Calu3 (cell line): Measurements from ENCODE around the gene ROBO4. TPM values are rescaled to one million over a fixed set of nuclear protein-coding genes. Genes with fewer than 3 reads are reported as not detected.

Experiments
- BruUV-seq: library from RNA; stranded (reverse); fragments of 400-500 nt; replicated peaks from 2 replicates; lab custom pipeline; 2021; lab: Mats Ljungman, UMichigan
- CTCF ChIA-PET: fragments of 300-600 bp; sonication (Branson Sonifier 250); formaldehyde crosslinking; loops from one replicate; lab custom pipeline; 2022; ENCODE audit warnings: antibody characterized with exemption; lab: Charles Lee
- DNase-seq: peaks from one replicate; pipeline ENCODE4 v3.0.0; 2022
- H3K27ac Mint-ChIP-seq: one replicate; pipeline ENCODE4 v1.8.0; 2022; ENCODE audit warnings: mixed read lengths; ENCODE audit not compliant: unreplicated experiment
- H3K27me3 Mint-ChIP-seq: one replicate; pipeline ENCODE4 v1.8.0; 2022; ENCODE audit warnings: mixed read lengths; ENCODE audit not compliant: unreplicated experiment
- H3K36me3 Mint-ChIP-seq: one replicate; pipeline ENCODE4 v1.8.0; 2022; ENCODE audit warnings: mild to moderate bottlenecking, moderate library complexity, mixed read lengths; ENCODE audit not compliant: insufficient read depth, unreplicated experiment
- H3K4me1 Mint-ChIP-seq: one replicate; pipeline ENCODE4 v1.8.0; 2022; ENCODE audit warnings: mild to moderate bottlenecking, low read depth, mixed read lengths; ENCODE audit not compliant: unreplicated experiment
- H3K4me3 Mint-ChIP-seq: one replicate; pipeline ENCODE4 v1.8.0; 2022; ENCODE audit warnings: mild to moderate bottlenecking, low read depth, moderate library complexity, mixed read lengths; ENCODE audit not compliant: unreplicated experiment
- H3K9me3 Mint-ChIP-seq: one replicate; pipeline ENCODE4 v1.8.0; 2022; ENCODE audit warnings: low read depth, mixed read lengths; ENCODE audit not compliant: unreplicated experiment
- intact Hi-C: fragments of 100-400 bp; cut with micrococcal nuclease; formaldehyde crosslinking; loops from one replicate; pipeline ENCODE4 v1.10.0; 2022; ENCODE audit not compliant: unreplicated experiment
- total RNA-seq: library from RNA; stranded (reverse); gene quantifications from 2 replicates; pipeline ENCODE4 v1.2.3, GENCODE V29; 2022
- TF ChIP-seq, protein P1 (sequence below): fragments of 200-600 bp; IDR thresholded peaks from one replicate; pipeline ENCODE4 v1.8.0; 2022; ENCODE audit warnings: antibody characterized with exemption; ENCODE audit not compliant: unreplicated experiment

Gene ROBO4
- total RNA-seq, 1 experiment from 2014 or later: not detected

DNA sequence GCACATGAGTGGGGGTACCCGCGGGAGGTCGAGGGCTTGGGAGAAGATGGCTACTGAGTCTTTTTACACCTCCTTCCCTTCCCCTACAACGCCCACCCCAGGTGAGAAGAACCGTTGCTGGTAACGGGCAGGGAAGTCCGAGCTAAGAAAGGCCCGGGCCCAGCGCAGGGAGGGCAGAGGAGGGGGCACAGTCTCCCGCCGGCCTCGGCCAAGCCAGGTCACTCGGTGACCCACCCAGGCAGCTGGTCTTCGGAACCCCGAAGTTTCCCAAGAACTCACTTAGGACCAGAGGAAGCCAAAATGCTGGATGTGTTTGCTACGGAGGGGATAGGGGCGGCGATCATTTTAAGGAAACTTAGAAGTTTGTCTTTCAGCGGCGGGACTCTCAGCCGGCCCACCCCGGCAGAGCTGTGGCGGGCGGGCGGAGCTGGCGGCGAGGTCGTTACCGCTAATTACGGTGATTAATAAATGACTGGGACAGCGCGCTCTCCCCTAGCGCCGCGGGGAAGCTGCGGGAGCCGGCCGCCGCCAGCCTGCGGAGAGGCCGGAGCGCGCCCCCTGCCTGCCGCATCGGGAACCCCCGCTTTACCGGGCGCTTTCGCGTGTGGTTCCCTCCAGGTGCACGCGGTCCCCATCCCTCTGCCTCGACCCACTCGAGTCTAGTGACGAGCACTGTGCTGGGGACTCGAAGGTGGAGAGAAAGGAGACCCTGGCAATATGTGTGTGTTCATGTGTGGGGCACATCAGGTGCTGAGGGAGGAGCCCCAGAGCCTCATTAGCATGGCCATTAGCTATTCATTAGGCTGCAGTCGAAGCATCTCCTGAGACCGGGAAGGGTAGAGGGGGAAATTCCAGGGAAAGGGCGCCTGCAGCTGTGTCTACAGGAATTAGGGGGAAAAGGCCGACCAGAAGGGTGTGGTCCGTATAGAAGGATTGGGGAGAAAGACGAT lies 31.5 kb downstream of the ROBO4 start:
- no TSS peak for BruUV-seq
- Mint-ChIP-seq H3K9me3 (no peaks in the 10 kb centered on the region), H3K27ac (no peak overlapping the region), H3K27me3 (peaks cover 100% of the 10 kb centered on the region), H3K4me3 (no peak overlapping the region), H3K4me1 (peaks cover 31% of the 10 kb centered on the region), H3K36me3 (no peaks in the 10 kb centered on the region)
- intact Hi-C loops: loop anchor here (2.0 kb wide), 1 partner anchor 221 kb away; no protein-coding TSS in a partner anchor
- peak; percentile 32 for DNase-seq
- CTCF ChIA-PET: interaction anchor here (0.7 to 1.7 kb wide), 2 partner anchors 10 to 13 kb away, joined by 6 read pairs; no protein-coding TSS in a partner anchor
- TF ChIP-seq, protein P1, sequence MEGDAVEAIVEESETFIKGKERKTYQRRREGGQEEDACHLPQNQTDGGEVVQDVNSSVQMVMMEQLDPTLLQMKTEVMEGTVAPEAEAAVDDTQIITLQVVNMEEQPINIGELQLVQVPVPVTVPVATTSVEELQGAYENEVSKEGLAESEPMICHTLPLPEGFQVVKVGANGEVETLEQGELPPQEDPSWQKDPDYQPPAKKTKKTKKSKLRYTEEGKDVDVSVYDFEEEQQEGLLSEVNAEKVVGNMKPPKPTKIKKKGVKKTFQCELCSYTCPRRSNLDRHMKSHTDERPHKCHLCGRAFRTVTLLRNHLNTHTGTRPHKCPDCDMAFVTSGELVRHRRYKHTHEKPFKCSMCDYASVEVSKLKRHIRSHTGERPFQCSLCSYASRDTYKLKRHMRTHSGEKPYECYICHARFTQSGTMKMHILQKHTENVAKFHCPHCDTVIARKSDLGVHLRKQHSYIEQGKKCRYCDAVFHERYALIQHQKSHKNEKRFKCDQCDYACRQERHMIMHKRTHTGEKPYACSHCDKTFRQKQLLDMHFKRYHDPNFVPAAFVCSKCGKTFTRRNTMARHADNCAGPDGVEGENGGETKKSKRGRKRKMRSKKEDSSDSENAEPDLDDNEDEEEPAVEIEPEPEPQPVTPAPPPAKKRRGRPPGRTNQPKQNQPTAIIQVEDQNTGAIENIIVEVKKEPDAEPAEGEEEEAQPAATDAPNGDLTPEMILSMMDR: peak; percentile 41

DNA sequence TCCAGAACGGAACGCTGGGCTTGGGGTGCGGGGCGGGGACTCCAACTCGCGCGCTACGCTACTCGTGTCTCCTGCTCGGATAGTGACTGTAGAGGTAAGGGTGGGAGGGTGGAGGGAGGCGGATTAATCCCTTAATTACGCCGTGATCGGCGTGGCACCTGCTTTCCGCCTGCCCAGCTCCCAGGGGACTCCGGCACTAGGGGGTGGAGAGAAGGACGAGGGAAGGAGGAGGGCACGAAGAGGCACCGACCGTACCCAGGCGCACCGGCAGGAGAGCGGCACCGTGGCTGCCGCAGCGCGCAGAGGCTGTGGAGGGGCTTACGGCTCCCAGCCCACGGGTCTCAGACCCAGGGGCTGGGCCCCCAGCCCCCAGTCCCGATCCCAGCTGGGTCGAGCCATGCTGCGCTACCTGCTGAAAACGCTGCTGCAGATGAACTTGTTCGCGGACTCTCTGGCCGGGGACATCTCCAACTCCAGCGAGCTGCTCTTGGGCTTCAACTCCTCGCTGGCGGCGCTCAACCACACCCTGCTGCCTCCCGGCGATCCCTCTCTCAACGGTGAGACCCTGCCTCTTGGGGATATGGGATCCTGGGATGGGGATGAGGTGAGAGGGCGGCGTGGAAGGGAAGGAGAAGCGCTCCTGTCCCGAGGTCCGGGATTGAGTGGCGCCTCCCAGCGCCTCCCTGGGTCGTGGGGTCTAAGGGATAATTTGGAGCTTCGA lies 32.3 kb downstream of the ROBO4 start, which contains the start of gene ROBO3:
TSS of gene ROBO3 (plus strand) at position 252 of the 721 bp plus-strand sequence. CDS start at position 398, 146 bp downstream.
- no peak within 1 kb of the TSS for H3K27ac Mint-ChIP-seq
- H3K4me3 Mint-ChIP-seq: no peak within 1 kb of the TSS
- peaks cover 31% of the 10 kb centered on the region for H3K4me1 Mint-ChIP-seq
- peaks cover 100% of the 10 kb centered on the region for H3K27me3 Mint-ChIP-seq
- no peak for DNase-seq
- TF ChIP-seq, protein P1: no peak
- H3K9me3 Mint-ChIP-seq: no peaks in the 10 kb centered on the region
- BruUV-seq: no TSS peak
- CTCF ChIA-PET: interaction anchor here (1.7 kb wide), 1 partner anchor 11 kb away, joined by 6 read pairs; no protein-coding TSS in a partner anchor
- intact Hi-C loops: no loop called here
- H3K36me3 Mint-ChIP-seq: no peaks in the 10 kb centered on the region

DNA sequence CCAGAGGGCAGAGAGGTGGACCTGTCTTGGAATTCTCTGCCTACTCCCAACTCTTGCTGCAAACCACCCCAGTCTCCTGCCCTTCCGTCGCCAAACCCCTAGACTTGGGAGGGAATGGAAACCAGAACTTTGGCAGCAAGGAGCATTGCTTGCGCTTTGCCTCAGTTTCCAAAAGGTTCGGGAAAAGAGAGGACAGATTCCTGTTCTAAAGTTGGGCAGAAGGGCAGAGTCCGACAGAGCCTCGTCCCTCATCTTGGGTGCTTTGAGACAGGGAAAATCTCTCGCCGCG lies 32.8 kb downstream of the ROBO4 start:
- H3K27me3 Mint-ChIP-seq: peaks cover 100% of the 10 kb centered on the region
- no TSS peak for BruUV-seq
- peaks cover 31% of the 10 kb centered on the region for H3K4me1 Mint-ChIP-seq
- TF ChIP-seq, protein P1: no peak
- H3K36me3 Mint-ChIP-seq: no peaks in the 10 kb centered on the region
- CTCF ChIA-PET: no interaction called here
- no peaks in the 10 kb centered on the region for H3K9me3 Mint-ChIP-seq
- DNase-seq: no peak
- H3K4me3 Mint-ChIP-seq: no peak overlapping the region
- H3K27ac Mint-ChIP-seq: no peak overlapping the region
- intact Hi-C loops: no loop called here

DNA sequence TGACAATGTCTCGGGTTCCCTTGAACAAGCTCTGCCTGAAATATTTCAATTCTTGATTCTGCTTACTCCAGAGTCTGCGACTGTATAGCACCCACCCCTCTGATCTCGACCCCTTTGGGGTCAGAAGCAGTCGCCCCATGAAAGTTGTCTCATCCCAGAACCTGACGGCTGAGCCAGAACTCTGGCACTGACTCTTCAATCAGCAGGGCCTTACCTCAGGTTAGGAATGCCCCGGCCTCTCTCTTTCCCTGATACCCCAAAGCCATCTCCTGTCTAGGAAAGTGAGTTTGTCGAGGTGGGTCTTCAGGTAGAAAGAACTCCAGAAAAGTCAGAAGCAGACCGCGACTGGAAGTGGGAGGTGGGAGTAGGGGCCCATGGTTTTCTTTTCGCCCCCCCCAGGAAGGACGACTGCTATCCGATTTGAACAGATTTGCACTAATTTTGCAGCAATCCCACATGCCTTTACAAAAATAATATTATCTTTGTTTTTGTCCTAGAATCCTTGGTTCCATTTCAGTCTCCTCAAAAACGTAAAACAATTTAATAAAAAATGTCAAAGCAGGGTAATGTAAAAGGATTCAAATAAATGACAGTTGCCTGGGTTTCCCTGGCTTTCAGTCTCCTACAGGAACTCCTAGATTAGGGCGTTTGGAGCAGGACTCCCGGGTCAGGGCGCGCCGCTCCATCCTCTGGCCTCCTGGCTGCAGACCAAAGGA lies 33.3 kb downstream of the ROBO4 start:
- intact Hi-C loops: no loop called here
- no TSS peak for BruUV-seq
- TF ChIP-seq, protein P1: no peak
- Mint-ChIP-seq H3K4me3 (no peak overlapping the region), H3K4me1 (peaks cover 31% of the 10 kb centered on the region), H3K27ac (no peak overlapping the region), H3K27me3 (peaks cover 97% of the 10 kb centered on the region), H3K36me3 (no peaks in the 10 kb centered on the region), H3K9me3 (no peaks in the 10 kb centered on the region)
- CTCF ChIA-PET: no interaction called here
- DNase-seq: no peak
